Spleen (tissue), 7 donors: ENCODE data around the gene LAMA5.

Source experiments
- CTCF ChIP-seq, 11 experiments: fragments of 200-600 bp in 7 of 11; fragments of 450-650 bp in 4 of 11; sonication (generic) in 4 of 11; IDR thresholded peaks in 8 of 11; conservative IDR thresholded peaks in 3 of 11; 1 replicate in 7 of 11; 2 replicates in 4 of 11; pipeline versions ENCODE4 v1.4.0 to v1.8.0; 2016 to 2021; ENCODE audit warnings: antibody characterized with exemption in 11 of 11, inconsistent platforms in 4 of 11, mild to moderate bottlenecking in 1 of 11
- POLR2A ChIP-seq, 3 donors: fragments of 450-650 bp; IDR thresholded peaks; one replicate each; pipeline ENCODE4 v1.5.1; 2017; ENCODE audit warnings: antibody characterized with exemption in 3 of 3, mild to moderate bottlenecking in 1 of 3
- donor health status: DM: no; HTN: no; CAD: no; lungs with moderate emphysema.
- donor health status: DM: no; HTN: no; CAD: no.
- donor health status: DM: no; HTN: no; CAD: no.

- TF ChIP-seq POLR2A (IDR thresholded peaks at IDR 0.05) (no peak), CTCF (IDR thresholded peaks at IDR 0.05 in 8 of 11, conservative IDR thresholded peaks at IDR 0.05 in 3 of 11) (no peak)
Observed at GRCh38 chr20:62339647-62340062, 27.5 kb downstream of the LAMA5 start.
